Endothelial cell of umbilical vein (primary cell): ENCODE results near the gene SAMSN1.

Experiments used
- EZH2 ChIP-seq: IDR thresholded peaks from 2 replicates; pipeline ENCODE4 v1.6.1; 2012; ENCODE audit warnings: borderline replicate concordance, low read depth, mild to moderate bottlenecking, moderate library complexity, low read length, inconsistent platforms; ENCODE audit not compliant: severe bottlenecking
- FOS ChIP-seq: IDR thresholded peaks from 2 replicates; pipeline ENCODE4 v1.6.1; 2011; ENCODE audit warnings: mild to moderate bottlenecking, low read length, moderate library complexity, borderline replicate concordance; ENCODE audit not compliant: insufficient read depth
- GATA2 ChIP-seq: IDR thresholded peaks from 2 replicates; pipeline ENCODE4 v1.7.0; 2011; ENCODE audit warnings: low read depth, mild to moderate bottlenecking, moderate library complexity, mixed read lengths, low read length; ENCODE audit not compliant: insufficient read length, insufficient read depth
- JUN ChIP-seq: IDR thresholded peaks from 2 replicates; pipeline ENCODE4 v1.6.1; 2011; ENCODE audit warnings: borderline replicate concordance, low read depth; ENCODE audit not compliant: insufficient read length, insufficient read depth
- POLR2A ChIP-seq: IDR thresholded peaks from 2 replicates; pipeline ENCODE4 v1.6.1; 2012; ENCODE audit warnings: low read depth, mild to moderate bottlenecking, control low read depth, low read length
- POLR2AphosphoS5 ChIP-seq: IDR thresholded peaks from 2 replicates; pipeline ENCODE4 v1.6.1; 2012; ENCODE audit warnings: low read depth, mild to moderate bottlenecking, control low read depth, low read length, moderate library complexity; ENCODE audit not compliant: insufficient read depth
- TF ChIP-seq, protein P1 (sequence below), 2 donors: IDR thresholded peaks; 1 replicate in 1 of 2; 2 replicates in 1 of 2; pipeline ENCODE4 v1.5.1; 2011; ENCODE audit warnings: low read length in 2 of 2, mild to moderate bottlenecking in 2 of 2, moderate library complexity in 2 of 2, control low read depth in 1 of 2, inconsistent platforms in 1 of 2, low read depth in 1 of 2; ENCODE audit not compliant: insufficient read depth in 1 of 2; ENCODE audit errors: extremely low read depth in 1 of 2
- TF ChIP-seq, protein P2 (sequence below): IDR thresholded peaks from 2 replicates; pipeline ENCODE4 v1.6.1; 2011; ENCODE audit not compliant: insufficient read depth, insufficient read length

- TF ChIP-seq, protein P1, sequence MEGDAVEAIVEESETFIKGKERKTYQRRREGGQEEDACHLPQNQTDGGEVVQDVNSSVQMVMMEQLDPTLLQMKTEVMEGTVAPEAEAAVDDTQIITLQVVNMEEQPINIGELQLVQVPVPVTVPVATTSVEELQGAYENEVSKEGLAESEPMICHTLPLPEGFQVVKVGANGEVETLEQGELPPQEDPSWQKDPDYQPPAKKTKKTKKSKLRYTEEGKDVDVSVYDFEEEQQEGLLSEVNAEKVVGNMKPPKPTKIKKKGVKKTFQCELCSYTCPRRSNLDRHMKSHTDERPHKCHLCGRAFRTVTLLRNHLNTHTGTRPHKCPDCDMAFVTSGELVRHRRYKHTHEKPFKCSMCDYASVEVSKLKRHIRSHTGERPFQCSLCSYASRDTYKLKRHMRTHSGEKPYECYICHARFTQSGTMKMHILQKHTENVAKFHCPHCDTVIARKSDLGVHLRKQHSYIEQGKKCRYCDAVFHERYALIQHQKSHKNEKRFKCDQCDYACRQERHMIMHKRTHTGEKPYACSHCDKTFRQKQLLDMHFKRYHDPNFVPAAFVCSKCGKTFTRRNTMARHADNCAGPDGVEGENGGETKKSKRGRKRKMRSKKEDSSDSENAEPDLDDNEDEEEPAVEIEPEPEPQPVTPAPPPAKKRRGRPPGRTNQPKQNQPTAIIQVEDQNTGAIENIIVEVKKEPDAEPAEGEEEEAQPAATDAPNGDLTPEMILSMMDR (IDR thresholded peaks at IDR 0.05; ENCODE audit: extremely low read depth in 1 of 2, insufficient read depth in 1 of 2, low read depth in 1 of 2, low read length in 2 of 2), result no peak
- TF ChIP-seq POLR2AphosphoS5 (no peak), EZH2 (no peak), POLR2A (no peak), JUN (no peak), FOS (no peak), GATA2 (no peak)
- TF ChIP-seq, protein P2, sequence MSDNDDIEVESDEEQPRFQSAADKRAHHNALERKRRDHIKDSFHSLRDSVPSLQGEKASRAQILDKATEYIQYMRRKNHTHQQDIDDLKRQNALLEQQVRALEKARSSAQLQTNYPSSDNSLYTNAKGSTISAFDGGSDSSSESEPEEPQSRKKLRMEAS, result no peak
Measured at GRCh38 chr21:14582934-14583628, 37.0 kb upstream of the SAMSN1 start.
